Measurements from ENCODE around the gene CLCN3. TPM values are rescaled to one million over a fixed set of nuclear protein-coding genes. Genes with fewer than 3 reads are reported as not detected.

Gene CLCN3
- total and polyA plus RNA-seq, 10 of the 15 experiments (the other 5 are each of a cell fraction or from before 2014, with no cell fraction given): 4.0 to 22.8 (median 11.8) TPM

DNA sequence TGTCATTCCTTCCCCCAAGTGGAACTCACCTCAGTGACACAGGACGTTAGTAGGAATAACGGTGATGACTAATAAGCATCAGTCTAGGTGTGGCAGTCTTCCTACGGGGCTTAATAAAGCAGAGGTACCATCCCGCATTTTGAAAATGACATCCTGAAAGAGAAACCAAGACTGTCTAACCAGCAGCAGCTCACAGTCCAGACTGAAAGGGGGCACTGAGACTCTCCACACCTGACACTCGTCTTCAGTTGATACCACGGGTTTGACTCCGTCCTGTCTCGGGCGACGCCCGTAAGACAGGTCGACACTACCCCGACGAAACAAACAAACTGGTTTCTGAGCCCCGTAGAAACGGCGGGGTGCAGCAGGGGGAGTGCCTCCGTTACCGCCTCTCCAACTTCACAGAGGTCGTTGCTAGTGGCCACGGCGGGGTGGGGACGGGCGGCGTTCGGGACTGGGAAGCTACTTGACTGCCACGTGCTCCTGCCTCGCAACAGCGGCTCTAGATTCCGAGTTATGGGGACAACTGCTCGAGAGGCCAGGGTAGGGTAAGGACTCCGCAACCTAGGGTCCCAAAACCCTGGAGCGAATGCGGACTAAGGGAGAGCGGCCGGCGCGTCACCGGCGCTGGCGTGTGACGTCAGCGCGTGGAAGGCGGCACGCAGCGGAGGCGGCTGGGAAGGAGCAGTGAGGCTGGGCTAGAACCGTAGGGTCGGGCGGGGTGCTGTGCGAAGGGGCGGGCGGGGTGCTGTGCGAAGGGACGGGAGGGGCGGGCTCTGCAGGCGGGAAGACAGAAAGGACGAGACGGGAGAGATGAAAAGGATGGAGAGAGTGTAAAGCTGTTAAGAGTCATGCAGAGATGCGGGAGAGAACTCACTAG, 8.1 kb upstream of the CLCN3 start, which contains the start of gene NEK1 (continued):
- peak; percentile 94 for TF ChIP-seq PML (IDR thresholded peaks at IDR 0.05; ENCODE audit: low read length)
- TF ChIP-seq IKZF1 (conservative IDR thresholded peaks at IDR 0.05): peak; percentile 71
- no peak for TF ChIP-seq NFYB (IDR thresholded peaks at IDR 0.05; ENCODE audit: insufficient read depth, low read depth, low read length)
- TF ChIP-seq, protein P1, sequence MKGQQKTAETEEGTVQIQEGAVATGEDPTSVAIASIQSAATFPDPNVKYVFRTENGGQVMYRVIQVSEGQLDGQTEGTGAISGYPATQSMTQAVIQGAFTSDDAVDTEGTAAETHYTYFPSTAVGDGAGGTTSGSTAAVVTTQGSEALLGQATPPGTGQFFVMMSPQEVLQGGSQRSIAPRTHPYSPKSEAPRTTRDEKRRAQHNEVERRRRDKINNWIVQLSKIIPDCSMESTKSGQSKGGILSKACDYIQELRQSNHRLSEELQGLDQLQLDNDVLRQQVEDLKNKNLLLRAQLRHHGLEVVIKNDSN (IDR thresholded peaks at IDR 0.05; ENCODE audit: borderline replicate concordance, extremely low read length, insufficient read depth, low read depth, low read length): no peak
- 0 out of 2 replicates have a peak, but pooled peaks have one; percentile 71 for TF ChIP-seq ZNF207 (IDR thresholded peaks at IDR 0.05; ENCODE audit: borderline replicate concordance)
- TF ChIP-seq POLR2A (IDR thresholded peaks at IDR 0.05; ENCODE audit: low read depth, low read length): peak; percentile 92
- TF ChIP-seq, protein P2, sequence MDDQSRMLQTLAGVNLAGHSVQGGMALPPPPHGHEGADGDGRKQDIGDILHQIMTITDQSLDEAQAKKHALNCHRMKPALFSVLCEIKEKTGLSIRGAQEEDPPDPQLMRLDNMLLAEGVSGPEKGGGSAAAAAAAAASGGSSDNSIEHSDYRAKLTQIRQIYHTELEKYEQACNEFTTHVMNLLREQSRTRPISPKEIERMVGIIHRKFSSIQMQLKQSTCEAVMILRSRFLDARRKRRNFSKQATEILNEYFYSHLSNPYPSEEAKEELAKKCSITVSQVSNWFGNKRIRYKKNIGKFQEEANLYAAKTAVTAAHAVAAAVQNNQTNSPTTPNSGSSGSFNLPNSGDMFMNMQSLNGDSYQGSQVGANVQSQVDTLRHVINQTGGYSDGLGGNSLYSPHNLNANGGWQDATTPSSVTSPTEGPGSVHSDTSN (IDR thresholded peaks at IDR 0.05; ENCODE audit: insufficient replicate concordance, low read depth, low read length): peak; percentile 21
- 0 out of 2 replicates have a peak, but pooled peaks have one; percentile 34 for TF ChIP-seq YY1 (IDR thresholded peaks at IDR 0.05; ENCODE audit: low read depth, low read length)
- 0 out of 2 replicates have a peak, but pooled peaks have one; percentile 24 for TF ChIP-seq STAT1 (conservative IDR thresholded peaks at IDR 0.05)
- TF ChIP-seq RELA (IDR thresholded peaks at IDR 0.05; ENCODE audit: borderline replicate concordance, partially characterized antibody): peak; percentile 74
- TF ChIP-seq, protein P3, sequence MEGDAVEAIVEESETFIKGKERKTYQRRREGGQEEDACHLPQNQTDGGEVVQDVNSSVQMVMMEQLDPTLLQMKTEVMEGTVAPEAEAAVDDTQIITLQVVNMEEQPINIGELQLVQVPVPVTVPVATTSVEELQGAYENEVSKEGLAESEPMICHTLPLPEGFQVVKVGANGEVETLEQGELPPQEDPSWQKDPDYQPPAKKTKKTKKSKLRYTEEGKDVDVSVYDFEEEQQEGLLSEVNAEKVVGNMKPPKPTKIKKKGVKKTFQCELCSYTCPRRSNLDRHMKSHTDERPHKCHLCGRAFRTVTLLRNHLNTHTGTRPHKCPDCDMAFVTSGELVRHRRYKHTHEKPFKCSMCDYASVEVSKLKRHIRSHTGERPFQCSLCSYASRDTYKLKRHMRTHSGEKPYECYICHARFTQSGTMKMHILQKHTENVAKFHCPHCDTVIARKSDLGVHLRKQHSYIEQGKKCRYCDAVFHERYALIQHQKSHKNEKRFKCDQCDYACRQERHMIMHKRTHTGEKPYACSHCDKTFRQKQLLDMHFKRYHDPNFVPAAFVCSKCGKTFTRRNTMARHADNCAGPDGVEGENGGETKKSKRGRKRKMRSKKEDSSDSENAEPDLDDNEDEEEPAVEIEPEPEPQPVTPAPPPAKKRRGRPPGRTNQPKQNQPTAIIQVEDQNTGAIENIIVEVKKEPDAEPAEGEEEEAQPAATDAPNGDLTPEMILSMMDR (IDR thresholded peaks at IDR 0.05 in 2 of 3, conservative IDR thresholded peaks at IDR 0.05 in 1 of 3; ENCODE audit: control insufficient read depth in 2 of 3, extremely low read depth in 1 of 3, insufficient read depth in 1 of 3, low read depth in 3 of 3, low read length in 3 of 3): 0 out of 6 replicates have a peak, but pooled peaks of 1 of the 3 experiments have one; percentile 2
- no peak for TF ChIP-seq NFYA (IDR thresholded peaks at IDR 0.05; ENCODE audit: borderline replicate concordance, low read depth, low read length)
- peak; percentile 78 for TF ChIP-seq CBFB (IDR thresholded peaks at IDR 0.05; ENCODE audit: low read depth)
- peak; percentile 80; the same call in 1 of the 2 replicates for TF ChIP-seq CBX5 (IDR thresholded peaks at IDR 0.05; ENCODE audit: low read depth)
- peak; percentile 60; the same call in 1 of the 2 replicates for TF ChIP-seq SMARCA5 (IDR thresholded peaks at IDR 0.05)
- no peak for TF ChIP-seq SRF (IDR thresholded peaks at IDR 0.05; ENCODE audit: low read depth in 2 of 2, low read length in 2 of 2)
- TF ChIP-seq CHD2 (IDR thresholded peaks at IDR 0.05; ENCODE audit: borderline replicate concordance, low read depth, low read length): peak; percentile 59; the same call in 1 of the 2 replicates
- TF ChIP-seq ZZZ3 (IDR thresholded peaks at IDR 0.05; ENCODE audit: control insufficient read depth, insufficient read length, low read depth): no peak
- TF ChIP-seq, protein P4, sequence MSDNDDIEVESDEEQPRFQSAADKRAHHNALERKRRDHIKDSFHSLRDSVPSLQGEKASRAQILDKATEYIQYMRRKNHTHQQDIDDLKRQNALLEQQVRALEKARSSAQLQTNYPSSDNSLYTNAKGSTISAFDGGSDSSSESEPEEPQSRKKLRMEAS (IDR thresholded peaks at IDR 0.05; ENCODE audit: low read depth, low read length): peak; percentile 71
- TF ChIP-seq TCF3 (IDR thresholded peaks at IDR 0.05; ENCODE audit: borderline replicate concordance, insufficient read depth, low read depth, low read length): no peak
- TF ChIP-seq, protein P5, sequence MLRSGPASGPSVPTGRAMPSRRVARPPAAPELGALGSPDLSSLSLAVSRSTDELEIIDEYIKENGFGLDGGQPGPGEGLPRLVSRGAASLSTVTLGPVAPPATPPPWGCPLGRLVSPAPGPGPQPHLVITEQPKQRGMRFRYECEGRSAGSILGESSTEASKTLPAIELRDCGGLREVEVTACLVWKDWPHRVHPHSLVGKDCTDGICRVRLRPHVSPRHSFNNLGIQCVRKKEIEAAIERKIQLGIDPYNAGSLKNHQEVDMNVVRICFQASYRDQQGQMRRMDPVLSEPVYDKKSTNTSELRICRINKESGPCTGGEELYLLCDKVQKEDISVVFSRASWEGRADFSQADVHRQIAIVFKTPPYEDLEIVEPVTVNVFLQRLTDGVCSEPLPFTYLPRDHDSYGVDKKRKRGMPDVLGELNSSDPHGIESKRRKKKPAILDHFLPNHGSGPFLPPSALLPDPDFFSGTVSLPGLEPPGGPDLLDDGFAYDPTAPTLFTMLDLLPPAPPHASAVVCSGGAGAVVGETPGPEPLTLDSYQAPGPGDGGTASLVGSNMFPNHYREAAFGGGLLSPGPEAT (IDR thresholded peaks at IDR 0.05; ENCODE audit: low read depth): 0 out of 2 replicates have a peak, but pooled peaks have one; percentile 21
- no peak for TF ChIP-seq ETV6 (conservative IDR thresholded peaks at IDR 0.05 in 1 of 2, IDR thresholded peaks at IDR 0.05 in 1 of 2; ENCODE audit: borderline replicate concordance in 1 of 2, low read depth in 1 of 2)
- TF ChIP-seq GABPA (IDR thresholded peaks at IDR 0.05; ENCODE audit: low read depth): no peak
